Measurements from ENCODE around the gene STAC3. TPM values are rescaled to one million over a fixed set of nuclear protein-coding genes. Genes with fewer than 3 reads are reported as not detected.

STAC3 gene
- total and polyA plus RNA-seq, 2 donors (not counting 1 experiment from before 2014, with no cell fraction given): 0.33 TPM

GRCh38 chr12:57220770-57221168, 30.2 kb downstream of the STAC3 start:
- no peak for DNase-seq (ENCODE audit: low read depth in 2 of 2)
- Histone ChIP-seq H3K4me1 (ENCODE audit: control insufficient read depth, extremely low read depth, insufficient read depth, low read length) (peaks cover 6% of the 10 kb centered on the region), H3K79me2 (ENCODE audit: control insufficient read depth, insufficient read depth, low read length) (no peaks in the 10 kb centered on the region), H3K9me3 (ENCODE audit: control insufficient read depth, insufficient read depth, low read depth, low read length) (no peaks in the 10 kb centered on the region), H3K9ac (ENCODE audit: insufficient read depth, low read length) (no peak overlapping the region), H3K4me3 (replicated peaks in 1 of 4; ENCODE audit: control extremely low read depth in 1 of 4, insufficient read depth in 1 of 4, low read depth in 3 of 4, low read length in 4 of 4) (no peak overlapping the region), H2AFZ (ENCODE audit: low read length) (no peak overlapping the region), H3K4me2 (ENCODE audit: extremely low read depth, insufficient read depth, low read length) (no peak overlapping the region), H4K20me1 (ENCODE audit: control insufficient read depth, extremely low read depth, insufficient read depth, low read length) (no peaks in the 10 kb centered on the region), H3K36me3 (ENCODE audit: control insufficient read depth, insufficient read depth, low read length) (no peaks in the 10 kb centered on the region), H3K27me3 (ENCODE audit: control insufficient read depth, insufficient read depth, low read length) (peaks cover 40% of the 10 kb centered on the region), H3K27ac (ENCODE audit: insufficient read depth, low read length) (no peak overlapping the region)
- TF ChIP-seq CTCF (conservative IDR thresholded peaks at IDR 0.05 in 1 of 2, IDR thresholded peaks at IDR 0.05 in 1 of 2; ENCODE audit: low read depth in 1 of 2, low read length in 2 of 2): no peak
- TF ChIP-seq EZH2 (IDR thresholded peaks at IDR 0.05; ENCODE audit: low read length, missing control alignments): peak; percentile 80

GRCh38 chr12:57219993-57220754, 30.8 kb downstream of the STAC3 start:
- Histone ChIP-seq H3K27ac (ENCODE audit: insufficient read depth, low read length) (no peak overlapping the region), H3K4me3 (replicated peaks in 1 of 4; ENCODE audit: control extremely low read depth in 1 of 4, insufficient read depth in 1 of 4, low read depth in 3 of 4, low read length in 4 of 4) (no peak overlapping the region), H4K20me1 (ENCODE audit: control insufficient read depth, extremely low read depth, insufficient read depth, low read length) (no peaks in the 10 kb centered on the region), H3K27me3 (ENCODE audit: control insufficient read depth, insufficient read depth, low read length) (peaks cover 45% of the 10 kb centered on the region), H3K9me3 (ENCODE audit: control insufficient read depth, insufficient read depth, low read depth, low read length) (no peaks in the 10 kb centered on the region), H3K9ac (ENCODE audit: insufficient read depth, low read length) (no peak overlapping the region), H3K36me3 (ENCODE audit: control insufficient read depth, insufficient read depth, low read length) (no peaks in the 10 kb centered on the region), H3K79me2 (ENCODE audit: control insufficient read depth, insufficient read depth, low read length) (no peaks in the 10 kb centered on the region), H3K4me2 (ENCODE audit: extremely low read depth, insufficient read depth, low read length) (no peak overlapping the region), H2AFZ (ENCODE audit: low read length) (no peak overlapping the region), H3K4me1 (ENCODE audit: control insufficient read depth, extremely low read depth, insufficient read depth, low read length) (peaks cover 6% of the 10 kb centered on the region)
- no peak for DNase-seq (ENCODE audit: low read depth in 2 of 2)
- TF ChIP-seq CTCF (conservative IDR thresholded peaks at IDR 0.05 in 1 of 2, IDR thresholded peaks at IDR 0.05 in 1 of 2; ENCODE audit: low read depth in 1 of 2, low read length in 2 of 2) (no peak), EZH2 (IDR thresholded peaks at IDR 0.05; ENCODE audit: low read length, missing control alignments) (no peak)

GRCh38 chr12:57219205-57219992, 31.6 kb downstream of the STAC3 start:
- Histone ChIP-seq H3K9ac (ENCODE audit: insufficient read depth, low read length) (no peak overlapping the region), H3K9me3 (ENCODE audit: control insufficient read depth, insufficient read depth, low read depth, low read length) (no peaks in the 10 kb centered on the region), H4K20me1 (ENCODE audit: control insufficient read depth, extremely low read depth, insufficient read depth, low read length) (no peaks in the 10 kb centered on the region), H3K36me3 (ENCODE audit: control insufficient read depth, insufficient read depth, low read length) (no peaks in the 10 kb centered on the region), H3K4me2 (ENCODE audit: extremely low read depth, insufficient read depth, low read length) (no peak overlapping the region), H3K27me3 (ENCODE audit: control insufficient read depth, insufficient read depth, low read length) (peaks cover 48% of the 10 kb centered on the region), H2AFZ (ENCODE audit: low read length) (no peak overlapping the region), H3K27ac (ENCODE audit: insufficient read depth, low read length) (no peak overlapping the region), H3K4me1 (ENCODE audit: control insufficient read depth, extremely low read depth, insufficient read depth, low read length) (peaks cover 6% of the 10 kb centered on the region), H3K79me2 (ENCODE audit: control insufficient read depth, insufficient read depth, low read length) (no peaks in the 10 kb centered on the region), H3K4me3 (replicated peaks in 1 of 4; ENCODE audit: control extremely low read depth in 1 of 4, insufficient read depth in 1 of 4, low read depth in 3 of 4, low read length in 4 of 4) (no peak overlapping the region)
- no peak for TF ChIP-seq CTCF (conservative IDR thresholded peaks at IDR 0.05 in 1 of 2, IDR thresholded peaks at IDR 0.05 in 1 of 2; ENCODE audit: low read depth in 1 of 2, low read length in 2 of 2)
- no peak for TF ChIP-seq EZH2 (IDR thresholded peaks at IDR 0.05; ENCODE audit: low read length, missing control alignments)
- DNase-seq (ENCODE audit: low read depth in 2 of 2): no peak
